Right ventricle myocardium superior (tissue), 1 donor: ENCODE data around the gene NMBR. TPM values are rescaled to one million over a fixed set of nuclear protein-coding genes. Genes with fewer than 3 reads are reported as not detected.
A peak's percentile ranks its signal among the peaks of the same experiment; 100 is the strongest.
"Not testable (repeated sequence)": the region's sequence is repeated elsewhere in the genome, so short reads cannot be mapped to it uniquely, and the experiment has no call there.

Source experiments
- ATAC-seq: fragments of 200-7000 bp; cut with Tn5 transposase; one replicate; pipeline ENCODE4 v1.9.1; 2020; ENCODE audit warnings: mild to moderate bottlenecking; ENCODE audit not compliant: poor library complexity
- DNase-seq: peaks from one replicate; pipeline ENCODE4 v3.0.0-alpha.2; 2020
- intact Hi-C: fragments of 100-400 bp; cut with DNase I; formaldehyde crosslinking; loops from one replicate; pipeline ENCODE4 v1.11.2; 2022
- long read RNA-seq: library from polyadenylated mRNA; unstranded; transcript quantifications from one replicate; pipeline ENCODE4 v2.0.0, GENCODE V29; 2021
- total RNA-seq: library from RNA; stranded (reverse); fragmentation: NEBNext Ultra II Directional; extraction: Animal tissue kit (Norgen Biotek cat#: 25700); gene quantifications from one replicate; pipeline ENCODE4 v1.2.1, GENCODE V29; 2021
- donor health status: DM: no; HTN: yes; CAD: no; lungs with severe emphysema.

NMBR gene
- total RNA-seq, result not detected
- long read RNA-seq, result 0 reads

- ATAC-seq, result peak; percentile 100
- intact Hi-C loops, result loop anchor here (5.0 to 10.0 kb wide), 2 partner anchors 60 to 238 kb away; no protein-coding TSS in a partner anchor
- peak; percentile 97 for DNase-seq
Observed at GRCh38 chr6:142146828-142147662, at the start of gene NMBR, which contains the start of gene VTA1. Gene NMBR (minus strand): TSS chr6:142147122. CDS start chr6:142088658, 58,464 bp downstream. Gene VTA1 (plus strand): TSS chr6:142147263. CDS start chr6:142147288, 25 bp downstream.

- intact Hi-C loops, result no loop called here
- ATAC-seq (no peak), DNase-seq (no peak)
Observed at GRCh38 chr6:142195862-142196541, 49.1 kb upstream of the NMBR start.

- intact Hi-C loops, result no loop called here
- DNase-seq, result no peak
- ATAC-seq, result no peak
Observed at GRCh38 chr6:142193621-142194020, 46.7 kb upstream of the NMBR start.

GRCh38 chr6:142192343-142192742, 45.4 kb upstream of the NMBR start:
- intact Hi-C loops, result no loop called here
- ATAC-seq (no peak), DNase-seq (no peak)

- ATAC-seq (no peak), DNase-seq (no peak)
- intact Hi-C loops, result no loop called here
Observed at GRCh38 chr6:142189057-142189456, 42.1 kb upstream of the NMBR start.

GRCh38 chr6:142188341-142188740, 41.4 kb upstream of the NMBR start:
- DNase-seq, intact Hi-C loops: not testable (repeated sequence)

GRCh38 chr6:142187209-142187608, 40.3 kb upstream of the NMBR start:
- ATAC-seq (peak; percentile 88), DNase-seq (peak; percentile 67)
- intact Hi-C loops, result no loop called here

More at GRCh38 chr6:142188341-142188740, 41.4 kb upstream of the NMBR start:
- ATAC-seq, result not testable (repeated sequence)

GRCh38 chr6:142185641-142186040, 38.7 kb upstream of the NMBR start:
- DNase-seq (no peak), ATAC-seq (no peak)
- intact Hi-C loops, result no loop called here

- ATAC-seq (no peak), DNase-seq (no peak)
- intact Hi-C loops, result no loop called here
Observed at GRCh38 chr6:142184307-142184706, 37.4 kb upstream of the NMBR start.

- intact Hi-C loops, result no loop called here
- no peak for ATAC-seq
- no peak for DNase-seq
Observed at GRCh38 chr6:142183351-142183750, 36.4 kb upstream of the NMBR start.

- ATAC-seq (no peak), DNase-seq (no peak)
- intact Hi-C loops, result no loop called here
Observed at GRCh38 chr6:142182004-142182403, 35.1 kb upstream of the NMBR start.

- intact Hi-C loops, result no loop called here
- ATAC-seq (no peak), DNase-seq (no peak)
Observed at GRCh38 chr6:142178129-142178528, 31.2 kb upstream of the NMBR start.

GRCh38 chr6:142174703-142175102, 27.8 kb upstream of the NMBR start:
- intact Hi-C loops, result no loop called here
- no peak for DNase-seq

GRCh38 chr6:142173980-142174379, 27.1 kb upstream of the NMBR start:
- ATAC-seq, result no peak
- intact Hi-C loops, result no loop called here
- no peak for DNase-seq

More at GRCh38 chr6:142174703-142175102, 27.8 kb upstream of the NMBR start:
- ATAC-seq, result no peak

- intact Hi-C loops, result no loop called here
- DNase-seq (no peak), ATAC-seq (no peak)
Observed at GRCh38 chr6:142172758-142173157, 25.8 kb upstream of the NMBR start.

GRCh38 chr6:142171351-142171750, 24.4 kb upstream of the NMBR start:
- DNase-seq (no peak), ATAC-seq (no peak)
- intact Hi-C loops, result no loop called here

GRCh38 chr6:142167486-142167885, 20.6 kb upstream of the NMBR start:
- ATAC-seq (no peak), DNase-seq (no peak)
- intact Hi-C loops, result no loop called here

GRCh38 chr6:142167071-142167470, 20.1 kb upstream of the NMBR start:
- ATAC-seq, result no peak
- no peak for DNase-seq
- intact Hi-C loops, result no loop called here

- no peak for DNase-seq
- ATAC-seq, result no peak
- intact Hi-C loops, result no loop called here
Observed at GRCh38 chr6:142165227-142165626, 18.3 kb upstream of the NMBR start.

GRCh38 chr6:142162780-142163179, 15.9 kb upstream of the NMBR start:
- intact Hi-C loops, result no loop called here
- DNase-seq, result no peak
- no peak for ATAC-seq
